Hippocampal formation (tissue), 2 donors: ENCODE results near the gene HPS3.
"Not testable (repeated sequence)": the region's sequence is repeated elsewhere in the genome, so short reads cannot be mapped to it uniquely, and the experiment has no call there.

Experiments
- DNase-seq, 2 donors: peaks; one replicate each; lab custom pipeline; 2025; lab: John Stamatoyannopoulos, UW

The HPS3 gene, protein sequence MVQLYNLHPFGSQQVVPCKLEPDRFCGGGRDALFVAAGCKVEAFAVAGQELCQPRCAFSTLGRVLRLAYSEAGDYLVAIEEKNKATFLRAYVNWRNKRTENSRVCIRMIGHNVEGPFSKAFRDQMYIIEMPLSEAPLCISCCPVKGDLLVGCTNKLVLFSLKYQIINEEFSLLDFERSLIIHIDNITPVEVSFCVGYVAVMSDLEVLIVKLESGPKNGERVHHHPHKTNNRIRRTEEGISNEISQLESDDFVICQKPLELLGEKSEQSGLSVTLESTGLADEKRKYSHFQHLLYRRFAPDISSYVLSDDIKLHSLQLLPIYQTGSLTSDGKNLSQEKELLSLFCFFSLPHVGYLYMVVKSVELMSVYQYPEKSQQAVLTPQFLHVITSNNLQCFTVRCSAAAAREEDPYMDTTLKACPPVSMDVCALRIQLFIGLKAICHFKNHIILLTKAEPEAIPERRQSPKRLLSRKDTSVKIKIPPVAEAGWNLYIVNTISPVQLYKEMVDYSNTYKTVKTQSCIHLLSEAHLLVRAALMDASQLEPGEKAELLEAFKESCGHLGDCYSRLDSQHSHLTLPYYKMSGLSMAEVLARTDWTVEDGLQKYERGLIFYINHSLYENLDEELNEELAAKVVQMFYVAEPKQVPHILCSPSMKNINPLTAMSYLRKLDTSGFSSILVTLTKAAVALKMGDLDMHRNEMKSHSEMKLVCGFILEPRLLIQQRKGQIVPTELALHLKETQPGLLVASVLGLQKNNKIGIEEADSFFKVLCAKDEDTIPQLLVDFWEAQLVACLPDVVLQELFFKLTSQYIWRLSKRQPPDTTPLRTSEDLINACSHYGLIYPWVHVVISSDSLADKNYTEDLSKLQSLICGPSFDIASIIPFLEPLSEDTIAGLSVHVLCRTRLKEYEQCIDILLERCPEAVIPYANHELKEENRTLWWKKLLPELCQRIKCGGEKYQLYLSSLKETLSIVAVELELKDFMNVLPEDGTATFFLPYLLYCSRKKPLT

GRCh38 chr3:149129326-149130205 lies at the start of gene HPS3:
Gene HPS3 (plus strand): TSS chr3:149129638. CDS start chr3:149129724, 86 bp downstream.
- DNase-seq: peak; percentile 84 to 86

GRCh38 chr3:149080011-149080698 lies 49.3 kb upstream of the HPS3 start:
- no peak for DNase-seq

- no peak for DNase-seq
Measured at GRCh38 chr3:149080699-149081091, 48.7 kb upstream of the HPS3 start.

DNA sequence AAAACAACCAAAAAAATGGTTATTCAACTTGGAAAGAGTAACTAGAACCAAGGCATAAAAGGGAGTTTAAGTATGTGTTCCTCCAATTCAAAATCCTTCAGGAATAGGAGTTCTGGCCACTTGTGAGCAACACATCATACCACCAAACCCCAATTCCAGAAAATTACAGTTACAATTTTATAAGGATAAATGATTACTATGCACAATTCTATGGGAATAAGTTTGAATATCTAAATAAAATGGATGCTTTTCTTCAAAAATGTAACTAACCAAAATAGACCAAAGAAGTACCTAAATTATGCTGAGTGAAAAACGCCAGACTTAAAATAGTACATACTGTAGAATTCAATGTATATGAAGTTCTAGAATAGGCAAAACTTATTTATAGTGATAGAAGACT lies 47.7 kb upstream of the HPS3 start:
- no peak for DNase-seq

GRCh38 chr3:149085828-149086231 lies 43.6 kb upstream of the HPS3 start:
- peak in 1 of 2 donors; percentile 39 for DNase-seq

DNA sequence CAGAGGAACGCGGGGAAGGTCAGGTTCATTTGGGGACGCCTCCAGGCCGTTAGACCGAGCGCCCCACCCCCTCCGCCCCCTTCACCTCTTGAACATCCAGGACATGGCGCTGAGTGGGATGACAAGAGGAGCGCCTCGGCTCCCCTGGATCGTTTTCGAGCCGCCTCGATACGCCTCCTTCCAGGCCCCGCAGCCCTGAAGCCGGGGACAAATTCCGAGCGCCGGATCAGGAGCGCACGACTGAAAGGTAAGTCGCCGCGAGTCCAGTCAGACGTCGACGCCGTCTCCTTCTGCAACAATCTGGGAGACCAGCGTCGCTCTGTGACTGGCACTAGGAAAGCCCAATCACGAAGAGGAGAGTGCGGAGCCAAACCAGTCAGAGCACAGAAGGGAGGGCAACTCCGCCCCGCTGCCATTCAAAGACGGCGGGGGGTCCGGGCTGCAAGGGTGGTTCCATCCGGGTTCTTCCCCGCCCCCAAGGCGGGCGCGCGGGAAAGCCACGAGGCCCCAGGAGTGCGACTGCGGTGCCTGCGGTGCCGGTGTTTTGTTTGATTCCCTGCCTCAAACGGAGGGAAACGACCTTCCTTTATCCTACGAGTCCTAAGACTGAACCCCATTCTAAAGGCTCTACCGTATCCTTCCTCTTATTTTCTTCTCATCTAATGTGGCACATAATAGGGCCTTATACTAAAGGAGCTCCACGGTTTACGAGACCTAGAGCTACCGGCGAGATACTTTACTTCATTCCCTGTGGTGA lies 43.0 kb upstream of the HPS3 start, which contains the start of gene HLTF:
Gene HLTF (minus strand): TSS at position 302 of the 757 bp plus-strand sequence. CDS start 197 bp downstream, at position 105.
- peak; percentile 92 to 93 for DNase-seq

DNA sequence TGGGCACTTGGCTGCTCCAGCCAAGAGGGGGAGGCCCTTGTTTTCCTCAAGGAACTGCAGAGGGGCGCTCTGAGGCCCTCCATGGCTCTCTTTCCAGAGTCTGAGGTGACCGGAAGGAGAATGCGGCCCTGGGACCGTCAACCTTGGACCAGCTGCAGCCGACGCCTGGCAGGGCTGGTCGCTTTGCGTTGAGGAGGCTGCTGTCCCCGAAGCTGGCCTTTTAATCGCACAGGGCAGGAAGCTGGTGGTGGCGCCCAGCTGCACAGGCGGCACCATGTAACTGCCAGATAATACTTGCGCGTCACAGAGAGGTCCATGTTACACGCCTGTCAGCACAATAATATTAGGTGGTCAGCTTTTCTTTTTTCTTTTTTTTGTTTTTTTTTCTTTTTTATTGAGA lies 42.2 kb upstream of the HPS3 start:
- no peak for DNase-seq

GRCh38 chr3:149089395-149089794 lies 40.0 kb upstream of the HPS3 start:
- no peak for DNase-seq

DNA sequence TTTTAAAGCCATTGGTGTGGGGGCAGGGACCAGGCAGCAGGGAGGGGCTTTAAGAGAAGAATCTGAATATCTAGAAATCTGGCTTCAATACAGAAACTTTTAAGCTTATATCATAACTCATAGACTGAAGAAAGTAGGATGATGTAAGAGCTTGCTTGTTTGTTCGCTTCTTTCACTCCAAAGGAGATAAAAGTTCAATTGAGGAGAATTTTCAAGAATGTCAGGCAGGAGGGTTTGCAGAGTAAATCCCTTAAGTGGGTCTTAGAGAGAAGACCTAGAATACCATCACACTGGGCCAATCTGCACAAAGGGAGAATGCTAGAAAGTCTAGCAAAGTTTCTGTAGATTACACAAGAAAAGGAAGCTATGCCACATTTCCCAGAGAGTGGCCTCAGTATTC lies 39.0 kb upstream of the HPS3 start:
- no peak for DNase-seq

DNA sequence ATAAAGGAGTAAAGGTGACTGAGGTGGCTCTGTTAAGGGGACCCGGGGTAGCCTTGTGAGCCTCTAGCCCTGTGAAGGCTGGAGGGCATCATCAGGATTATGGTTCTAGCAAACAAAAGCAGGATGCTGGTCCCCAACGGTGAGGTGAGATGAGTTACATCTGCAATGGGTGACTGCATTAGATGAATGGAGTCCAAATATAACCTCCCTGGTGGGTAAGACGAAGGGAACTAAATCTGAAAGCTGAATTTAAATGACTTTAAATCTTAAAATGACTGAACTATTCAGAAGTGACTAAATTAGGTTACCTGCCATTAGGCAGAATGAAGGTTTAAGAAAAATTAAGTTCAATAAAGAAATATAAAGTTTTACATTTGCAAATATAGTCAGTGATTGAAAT lies 38.5 kb upstream of the HPS3 start:
- DNase-seq: no peak

DNA sequence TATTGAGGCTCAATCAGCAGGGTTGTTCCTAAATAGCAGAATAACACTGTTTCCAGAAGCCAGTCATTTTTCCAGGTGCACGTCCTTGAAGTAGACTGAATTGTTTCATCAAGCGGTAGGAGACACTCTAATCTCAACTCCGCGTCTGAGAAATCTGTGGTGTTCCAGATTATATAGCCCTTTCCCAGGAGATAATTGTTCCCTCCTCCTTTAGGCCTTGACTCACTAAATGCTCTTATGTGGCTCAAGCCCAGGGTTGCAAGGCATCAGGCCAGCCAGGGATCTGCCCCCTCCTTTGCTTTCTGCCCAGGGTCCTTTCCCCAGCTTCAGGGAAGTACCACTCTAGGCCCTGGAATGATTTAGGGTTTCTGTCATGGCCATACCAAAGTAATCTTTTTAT lies 37.5 kb upstream of the HPS3 start:
- no peak for DNase-seq

DNA sequence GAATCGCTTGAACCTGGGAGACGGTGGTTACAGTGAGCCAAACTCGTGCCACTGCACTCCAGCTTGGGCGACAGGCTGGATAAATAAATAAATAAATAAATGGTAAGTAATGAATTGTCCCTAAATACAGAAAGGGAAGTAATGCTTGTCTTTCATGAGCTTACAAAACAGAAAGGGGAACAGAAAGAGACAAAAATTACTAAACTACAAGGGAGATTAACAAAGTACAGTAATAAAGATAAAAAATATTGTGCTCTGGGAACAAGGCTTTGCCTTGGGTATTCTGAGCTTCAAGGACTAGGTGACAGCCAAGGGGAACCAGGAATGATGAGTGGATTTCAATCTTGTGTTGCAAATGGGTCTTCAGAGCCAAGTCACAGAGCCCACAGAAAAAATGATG lies 34.0 kb upstream of the HPS3 start:
- DNase-seq: no peak

DNA sequence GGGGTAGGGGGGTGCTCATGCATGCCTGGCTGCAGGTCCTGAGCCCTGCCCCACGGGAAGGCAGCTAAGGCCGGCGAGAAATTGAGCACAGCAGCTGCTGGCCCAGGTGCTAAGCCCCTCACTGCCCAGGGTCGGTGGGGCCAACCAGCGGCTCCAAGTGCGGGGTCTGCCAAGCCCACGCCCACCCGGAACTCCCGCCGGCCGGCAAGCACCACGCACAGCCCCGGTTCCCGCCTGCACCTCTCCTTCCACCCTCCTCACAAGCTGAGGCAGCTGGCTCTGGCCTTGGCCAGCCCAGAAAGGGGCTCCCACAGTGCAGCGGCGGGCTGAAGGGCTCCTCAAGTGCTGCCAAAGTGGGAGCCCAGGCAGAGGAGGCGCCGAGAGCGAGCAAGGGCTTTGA lies 31.5 kb upstream of the HPS3 start:
- DNase-seq: not testable (repeated sequence)

GRCh38 chr3:149101154-149101553 lies 28.3 kb upstream of the HPS3 start:
- DNase-seq: no peak

- DNase-seq: no peak
Measured at GRCh38 chr3:149101641-149102040, 27.8 kb upstream of the HPS3 start.

DNA sequence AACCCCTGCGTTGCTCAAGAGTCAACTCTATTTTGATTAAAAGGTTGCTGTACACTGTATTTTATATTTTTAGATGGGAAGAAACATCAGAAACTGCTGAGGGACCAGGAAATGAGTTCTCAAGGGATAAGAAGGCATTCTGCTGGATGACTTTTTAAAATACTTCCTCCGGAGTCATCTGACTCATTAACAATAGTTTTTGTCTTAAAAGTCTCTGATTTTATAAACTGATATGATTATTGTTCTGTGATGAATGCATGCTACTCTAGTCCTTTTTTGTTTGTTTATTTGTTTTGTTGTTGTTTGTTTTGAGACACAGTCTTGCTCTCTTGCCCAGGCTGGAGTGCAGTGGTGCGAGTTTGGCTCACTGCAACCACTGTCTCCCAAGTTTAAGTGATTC lies 25.0 kb upstream of the HPS3 start:
- DNase-seq: no peak

DNA sequence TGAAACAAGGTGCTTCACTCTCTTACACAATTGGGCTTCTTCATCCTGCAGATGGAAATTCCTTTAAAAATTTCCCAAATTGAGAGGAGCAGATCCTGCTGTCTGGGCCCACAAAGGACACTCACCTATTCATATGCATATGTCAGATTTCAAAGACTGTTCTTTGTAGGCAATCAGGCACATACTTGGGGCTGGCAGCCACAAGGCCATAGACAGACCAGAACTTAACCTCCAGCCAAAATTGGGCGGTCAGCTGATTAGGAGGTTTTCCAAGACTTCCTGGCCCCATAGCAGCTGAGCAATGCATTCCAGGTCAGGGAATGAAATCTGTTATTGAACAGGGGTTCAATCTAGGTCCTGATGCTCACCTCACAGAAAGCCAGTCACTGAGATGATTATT lies 15.0 kb upstream of the HPS3 start:
- peak in 1 of 2 donors; percentile 12 for DNase-seq

- DNase-seq: no peak
Measured at GRCh38 chr3:149115114-149115513, 14.3 kb upstream of the HPS3 start.

DNA sequence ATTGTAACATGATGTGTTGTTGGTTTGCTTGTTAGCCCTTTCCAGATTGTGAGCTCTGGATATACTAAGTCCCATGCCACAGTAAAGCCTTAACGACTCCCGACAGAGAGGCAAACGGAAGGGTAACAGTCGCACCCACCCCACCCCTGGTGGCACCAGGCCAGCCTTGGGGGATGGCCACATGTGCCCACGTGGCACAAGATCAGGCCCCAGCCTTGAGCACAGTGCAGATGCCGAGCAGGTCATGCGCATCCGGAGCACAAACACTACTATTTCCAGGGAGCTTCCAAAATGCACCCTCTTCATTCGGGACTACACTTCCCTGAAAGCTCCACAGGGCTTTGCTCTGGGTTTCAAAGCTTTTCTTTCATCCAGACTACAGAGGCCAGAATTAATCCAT lies 10.7 kb upstream of the HPS3 start:
- DNase-seq: no peak

GRCh38 chr3:149119466-149119865 lies 10.0 kb upstream of the HPS3 start:
- DNase-seq: no peak
